GM21367 (cell line): Measurements from ENCODE around the gene SLC34A1.
"Not testable (repeated sequence)": the region's sequence is repeated elsewhere in the genome, so short reads cannot be mapped to it uniquely, and the experiment has no call there.

Experiments used
- ATAC-seq: cut with Tn5 transposase; IDR thresholded peaks from one replicate; pipeline ENCODE4 v1.9.1; 2021; ENCODE audit not compliant: unreplicated experiment

SLC34A1 gene

DNA sequence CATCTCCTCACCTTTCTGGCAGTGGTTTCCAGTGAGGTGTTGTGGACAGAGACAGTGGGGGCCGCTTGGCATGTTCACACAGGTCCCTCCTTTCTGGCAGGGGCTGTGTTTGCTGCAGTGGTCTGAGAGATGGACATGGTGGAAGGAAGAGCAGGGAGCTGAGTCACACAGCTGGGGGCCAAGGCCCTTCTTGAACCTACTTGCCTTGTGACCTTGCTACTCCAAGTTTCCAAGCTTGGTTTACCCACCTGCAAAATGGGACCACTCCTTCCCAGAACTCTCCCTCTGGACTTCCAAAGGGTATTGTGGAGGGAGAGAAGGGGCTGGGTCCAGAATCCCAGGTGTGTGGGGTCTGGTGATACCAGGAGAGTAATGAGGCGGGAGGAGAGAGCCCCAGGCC is 21.1 kb downstream of the SLC34A1 start:
- no peak for ATAC-seq

GRCh38 chr5:177405805-177406204 is 21.6 kb downstream of the SLC34A1 start:
- no peak for ATAC-seq

DNA sequence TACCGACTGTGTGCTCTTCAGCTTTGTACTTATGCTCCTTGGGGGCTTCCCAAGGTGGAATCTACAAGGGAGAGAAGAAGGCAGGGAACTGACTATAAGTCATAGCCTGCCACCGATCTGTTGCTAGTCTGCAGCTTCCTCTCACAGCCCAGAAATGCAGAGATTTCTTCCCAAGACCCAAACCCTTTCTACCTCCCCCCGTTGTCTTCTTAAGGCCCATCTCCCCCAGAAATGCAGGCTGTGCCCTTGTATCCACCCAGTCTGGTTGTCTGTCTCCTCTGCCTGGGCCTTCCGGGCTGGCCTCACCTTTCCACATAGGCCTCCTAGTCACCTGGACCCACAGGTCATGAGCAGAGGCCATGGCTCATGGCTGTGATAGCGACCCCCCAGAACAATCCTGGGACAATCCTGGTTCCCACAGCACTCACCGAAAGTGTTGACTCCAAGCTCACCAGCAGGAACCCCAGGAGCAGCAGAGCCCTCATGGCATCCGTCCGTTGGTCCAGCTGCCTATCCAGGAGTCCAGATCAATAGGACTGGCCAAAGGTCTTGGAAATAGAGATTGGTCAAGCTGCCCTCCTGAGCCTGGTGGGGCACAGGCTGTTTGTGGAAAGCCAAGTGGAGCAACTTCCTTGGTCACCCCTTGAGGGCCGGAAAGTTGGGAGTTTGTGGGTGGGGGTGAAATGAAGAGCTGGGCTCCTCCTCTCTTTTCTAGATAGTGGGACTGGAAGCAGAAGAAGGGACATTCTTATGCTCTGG is 25.0 kb downstream of the SLC34A1 start, which contains the start of gene F12:
Gene F12, minus strand, starts transcription at position 522 of the 759 bp plus-strand sequence. Its CDS starts 37 bp downstream, at position 485.
- ATAC-seq = no peak

GRCh38 chr5:177410575-177410974 is 26.3 kb downstream of the SLC34A1 start:
- ATAC-seq = no peak

GRCh38 chr5:177412603-177413233 is 28.5 kb downstream of the SLC34A1 start:
- peak; percentile 48 for ATAC-seq

- ATAC-seq = no peak
Measured at GRCh38 chr5:177414481-177414880, 30.2 kb downstream of the SLC34A1 start.

DNA sequence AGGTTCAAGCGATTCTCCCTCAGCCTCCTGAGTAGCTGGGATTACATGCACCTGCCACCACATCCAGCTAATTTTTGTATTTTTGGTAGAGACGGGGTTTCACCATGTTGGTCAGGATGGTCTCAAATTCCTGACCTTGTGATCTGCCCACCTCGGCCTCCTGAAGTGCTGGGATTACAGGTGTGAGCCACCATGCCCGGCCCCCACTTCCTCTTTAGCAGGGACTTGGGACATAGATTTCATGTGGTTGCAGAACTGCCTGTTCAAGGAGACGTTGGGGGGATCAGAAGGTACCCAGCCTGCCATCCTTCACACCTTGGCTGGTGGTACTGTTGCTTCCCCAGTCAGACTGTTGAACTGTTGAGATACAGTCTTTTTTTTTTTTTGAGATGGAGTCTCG is 32.8 kb downstream of the SLC34A1 start:
- ATAC-seq = not testable (repeated sequence)

GRCh38 chr5:177419046-177419445 is 34.8 kb downstream of the SLC34A1 start:
- no peak for ATAC-seq

- not testable (repeated sequence) for ATAC-seq
Measured at GRCh38 chr5:177420472-177420871, 36.2 kb downstream of the SLC34A1 start.

- no peak for ATAC-seq
Measured at GRCh38 chr5:177421062-177421798, 37.0 kb downstream of the SLC34A1 start.

DNA sequence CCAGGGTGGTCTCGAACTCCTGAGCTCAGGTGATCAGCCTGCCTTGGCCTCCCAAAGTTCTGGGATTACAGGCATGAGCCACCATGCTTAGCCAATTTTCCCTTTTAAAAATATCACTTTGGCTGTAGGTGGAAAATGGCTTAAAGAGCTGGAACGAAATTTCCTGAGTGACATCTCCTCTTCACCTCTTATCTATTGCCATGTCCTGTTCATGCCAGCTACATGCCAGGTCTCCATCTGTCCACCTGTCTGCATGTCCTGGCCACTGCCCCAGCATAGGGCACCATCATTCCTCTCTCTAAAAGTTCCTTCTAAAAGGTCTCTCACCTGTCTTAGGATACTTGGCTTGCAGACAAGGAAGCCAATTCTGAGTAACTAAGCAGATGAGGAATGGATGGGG is 39.4 kb downstream of the SLC34A1 start:
- no peak for ATAC-seq

- no peak for ATAC-seq
Measured at GRCh38 chr5:177425196-177425800, 41.1 kb downstream of the SLC34A1 start.

DNA sequence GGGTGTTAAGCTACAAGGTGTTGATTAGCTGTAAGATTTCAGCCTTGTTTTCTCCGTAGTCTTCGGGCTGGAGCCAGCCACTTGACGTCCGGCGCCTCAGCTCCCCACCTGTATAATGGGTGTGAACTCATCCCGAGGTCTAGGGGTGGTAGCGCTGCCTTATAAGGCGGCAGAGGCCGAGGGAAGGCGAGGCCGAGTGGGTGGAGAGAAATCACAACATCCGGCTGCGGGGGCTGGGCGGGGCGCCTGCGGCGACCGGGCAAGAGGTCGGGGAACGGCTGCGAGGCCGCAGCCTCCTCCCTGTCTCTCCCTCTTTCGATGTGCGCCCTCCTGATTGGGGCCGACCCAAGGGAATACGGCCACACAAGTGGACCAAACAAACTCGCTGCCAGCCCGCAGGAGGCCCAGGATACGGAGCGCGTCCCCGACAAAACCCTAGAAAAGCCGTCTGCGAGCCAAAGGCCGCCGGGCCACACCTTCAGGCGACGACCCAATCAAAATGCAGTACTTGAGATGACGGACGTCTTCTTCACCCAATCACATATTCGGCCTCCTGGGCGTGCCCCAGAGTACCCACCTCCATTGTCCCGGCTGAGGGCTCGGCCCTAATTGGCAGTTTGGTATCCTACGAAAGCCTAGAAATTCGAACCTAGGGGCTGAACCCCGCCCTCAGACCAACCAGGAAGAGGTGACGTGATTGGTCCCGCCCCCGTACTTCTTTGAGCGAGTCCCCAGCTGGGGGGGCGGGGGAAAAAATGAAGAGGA is 41.7 kb downstream of the SLC34A1 start:
- peak; percentile 66 for ATAC-seq

DNA sequence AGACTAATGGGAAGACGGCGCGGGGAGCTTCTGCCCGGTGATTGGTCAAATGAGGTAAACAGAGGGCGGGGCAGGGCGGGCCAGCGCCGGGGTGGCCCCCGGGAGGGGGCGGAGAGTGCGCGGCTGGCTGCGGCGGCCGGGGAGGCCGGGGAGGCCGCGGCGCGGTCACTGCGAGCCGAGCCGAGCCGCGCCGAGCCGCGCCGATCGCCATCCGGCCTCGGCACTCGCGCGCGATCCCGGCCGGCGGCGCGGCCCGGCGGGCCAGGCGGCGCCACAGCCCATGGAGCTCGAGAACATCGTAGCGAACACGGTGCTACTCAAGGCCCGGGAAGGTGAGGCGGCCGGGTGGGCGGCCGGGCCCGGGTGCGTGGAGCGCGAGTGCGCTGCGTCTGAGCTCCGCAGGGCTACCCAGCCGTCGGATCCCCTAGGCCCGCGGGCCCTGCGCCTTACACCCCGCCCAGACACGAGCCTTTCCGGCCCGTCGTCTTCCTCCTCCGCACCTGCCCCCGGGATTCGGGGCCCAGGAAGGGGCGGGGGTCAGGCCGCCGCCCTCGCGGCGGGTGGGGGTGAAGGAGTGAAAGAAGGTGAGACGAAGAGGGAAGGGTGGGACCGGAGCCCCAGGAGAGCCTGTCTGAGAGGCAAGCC is 42.5 kb downstream of the SLC34A1 start, which contains the start of gene GRK6:
Gene GRK6, plus strand, starts transcription at position 111 of the 645 bp plus-strand sequence. Its CDS starts 170 bp downstream, at position 281.
- ATAC-seq = peak; percentile 1

DNA sequence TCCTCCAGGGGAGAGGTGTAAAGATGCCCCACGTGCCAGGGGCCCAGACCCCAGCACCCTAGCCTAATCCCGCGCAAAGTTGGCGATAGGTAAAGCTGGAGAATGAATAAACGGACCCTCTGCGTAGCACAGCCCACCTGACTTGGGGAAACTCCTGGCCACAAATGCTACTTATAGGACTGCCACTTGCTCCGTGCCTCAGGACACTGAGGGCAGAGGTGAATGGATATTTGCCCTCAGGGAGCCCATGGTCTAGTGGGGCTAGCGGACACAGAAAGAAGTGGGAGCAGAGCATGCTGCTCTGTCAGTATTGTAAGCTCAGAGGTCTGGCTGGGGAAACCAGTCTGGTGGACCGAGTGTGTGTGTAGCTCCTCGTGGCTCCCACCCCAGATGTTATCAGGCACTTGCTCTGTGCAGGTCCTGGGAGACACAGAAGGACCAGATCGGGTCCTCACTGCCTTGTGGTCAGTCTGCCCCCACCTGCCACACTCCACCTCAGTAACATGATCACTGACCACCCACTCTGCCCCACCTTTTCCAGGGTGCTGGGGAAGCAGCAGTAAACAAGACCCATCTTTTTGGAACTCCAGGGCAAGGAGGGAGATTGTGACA is 43.1 kb downstream of the SLC34A1 start:
- no peak for ATAC-seq

- ATAC-seq = no peak
Measured at GRCh38 chr5:177427919-177428573, 43.8 kb downstream of the SLC34A1 start.

DNA sequence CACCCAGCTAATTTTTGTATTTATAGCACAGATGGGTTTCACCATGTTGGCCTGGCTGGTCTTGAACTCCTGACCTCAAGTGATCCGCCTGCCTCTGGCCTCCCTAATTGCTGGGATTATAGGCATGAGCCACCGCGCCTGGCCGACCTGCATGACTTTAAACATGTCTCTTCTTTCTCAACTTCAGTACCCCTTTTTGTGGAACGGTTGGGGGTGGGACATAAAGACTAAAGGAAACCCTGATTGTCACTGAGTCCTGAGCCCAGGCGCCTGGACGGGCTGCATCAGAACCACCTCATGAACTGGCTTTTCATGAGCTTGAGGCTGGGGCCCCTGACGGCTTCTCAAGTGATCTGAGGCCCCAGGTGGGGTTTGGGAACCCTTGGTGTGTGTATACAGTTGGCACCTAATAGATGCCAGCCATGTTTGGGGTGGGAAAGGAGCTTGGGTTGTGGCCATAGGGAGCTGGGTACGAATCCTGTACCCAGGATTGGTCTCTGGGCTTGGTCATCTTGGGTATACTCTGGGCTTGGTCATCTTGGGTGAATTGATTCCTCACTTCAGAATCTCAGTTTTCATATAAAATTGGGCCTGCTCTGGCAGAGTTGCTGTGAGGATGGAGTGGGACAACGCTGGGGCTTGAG is 44.5 kb downstream of the SLC34A1 start:
- no peak for ATAC-seq

DNA sequence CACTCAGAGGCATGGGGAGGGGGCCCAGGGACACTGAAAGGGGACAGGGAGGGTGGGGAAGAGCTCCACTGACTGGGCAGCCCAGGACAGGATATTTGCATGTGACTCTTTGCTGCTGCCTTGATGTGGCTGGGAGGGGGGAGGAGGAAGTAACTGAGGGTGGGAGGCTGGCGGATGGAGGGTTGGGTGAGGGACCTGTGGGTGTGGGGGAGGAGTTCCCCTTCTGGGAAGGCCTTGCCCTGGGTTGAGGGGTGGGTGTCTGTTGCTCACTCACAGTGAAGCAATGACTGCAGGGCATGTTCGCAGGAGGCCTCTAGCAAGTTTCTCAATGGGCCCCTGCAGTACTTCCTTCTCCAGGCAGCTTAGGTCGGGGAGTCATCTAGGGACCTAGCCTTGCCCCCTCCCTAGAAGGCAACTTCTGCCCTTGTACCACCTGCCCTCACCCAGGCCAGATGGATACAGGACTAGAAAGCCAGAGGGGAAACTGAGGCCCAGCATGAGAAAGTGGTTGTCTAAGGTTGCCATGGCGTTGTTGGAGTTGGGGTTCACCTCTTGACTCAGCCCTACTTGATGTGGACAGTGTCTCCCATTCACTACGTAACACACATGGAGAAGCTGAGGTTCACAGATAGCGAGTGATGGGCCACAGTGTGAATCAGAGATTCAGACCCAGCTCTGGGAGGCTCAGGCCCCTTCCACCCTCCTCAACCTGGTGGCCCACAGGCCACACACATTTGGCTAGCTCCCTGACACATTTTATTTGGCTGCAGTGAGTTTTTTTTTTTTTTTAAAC is 45.2 kb downstream of the SLC34A1 start:
- no peak for ATAC-seq
